HCT116 (cell line): Measurements from ENCODE around the gene EIF3B. TPM values are rescaled to one million over a fixed set of nuclear protein-coding genes. Genes with fewer than 3 reads are reported as not detected.
"Not testable (repeated sequence)": the region's sequence is repeated elsewhere in the genome, so short reads cannot be mapped to it uniquely, and the experiment has no call there.

Experiments used
- ATAC-seq: fragments of 200-7000 bp; cut with Tn5 transposase; 2 replicates; pipeline ENCODE4 v1.9.1; 2020; ENCODE audit warnings: mild to moderate bottlenecking, moderate library complexity
- BruUV-seq: library from RNA; stranded (reverse); fragments of 400-500 nt; replicated peaks from 2 replicates; lab custom pipeline; 2021; lab: Mats Ljungman, UMichigan
- CTCF ChIA-PET: fragments of 300-600 bp; sonication (Branson Sonifier 250); formaldehyde crosslinking; loops from one replicate; lab custom pipeline; 2021; ENCODE audit warnings: antibody characterized with exemption; lab: Charles Lee
- POLR2A ChIA-PET: fragments of 300-600, 350-600 bp; sonication (Branson Sonifier 250); formaldehyde crosslinking; loops from one replicate; lab custom pipeline; 2021; ENCODE audit warnings: antibody characterized with exemption; lab: Charles Lee
- RAD21 ChIA-PET, 2 experiments: fragments of 300-600 bp; sonication (Branson Sonifier 250); formaldehyde crosslinking; loops; one replicate each; lab custom pipeline; 2023; ENCODE audit warnings: low total read pairs in 2 of 2; ENCODE audit not compliant: uncharacterized antibody in 2 of 2, unreplicated experiment in 2 of 2, low non-redundant PET in 1 of 2; lab: Charles Lee
- DNase-seq: peaks from one replicate; pipeline ENCODE4 v3.0.0-alpha.2; 2010; ENCODE audit warnings: low read depth, low spot score
- H2AFZ ChIP-seq: fragments of 200-600 bp; shearing (Covaris generic), sonication (generic); 2 replicates; pipeline ENCODE4 v1.6.1; 2017; ENCODE audit warnings: low read depth, mixed run types, mixed read lengths, antibody characterized with exemption, low read length; ENCODE audit not compliant: poor library complexity, severe bottlenecking
- H3K27ac ChIP-seq: 2 replicates; pipeline ENCODE4 v1.5.1; 2012; ENCODE audit warnings: low read depth, low read length
- H3K27me3 ChIP-seq: fragments of 200-600 bp; sonication (generic); 2 replicates; pipeline ENCODE4 v1.6.1; 2016; ENCODE audit warnings: mixed run types, low read length, mixed read lengths; ENCODE audit not compliant: insufficient read depth
- H3K36me3 ChIP-seq, 2 experiments: fragments of 200-500 bp in 1 of 2; fragments of 200-600 bp in 1 of 2; sonication (Bioruptor generic) in 1 of 2; sonication (generic) in 1 of 2; 2 replicates each; pipeline versions ENCODE4 v1.5.1 to v1.6.1; 2014 to 2016; ENCODE audit warnings: low read length in 2 of 2, inconsistent platforms in 1 of 2, mixed read lengths in 1 of 2, mixed run types in 1 of 2; ENCODE audit not compliant: insufficient read depth in 2 of 2, control insufficient read depth in 1 of 2
- H3K4me1 ChIP-seq, 2 experiments: fragments of 200-600 bp in 1 of 2; sonication (generic) in 1 of 2; 2 replicates each; pipeline versions ENCODE4 v1.5.1 to v1.6.1; 2012 to 2017; ENCODE audit warnings: low read length in 2 of 2, inconsistent platforms in 1 of 2, mild to moderate bottlenecking in 1 of 2, mixed read lengths in 1 of 2, mixed run types in 1 of 2, moderate library complexity in 1 of 2; ENCODE audit not compliant: insufficient read depth in 2 of 2, control insufficient read depth in 1 of 2
- H3K4me2 ChIP-seq: fragments of 200-600 bp; sonication (generic); 2 replicates; pipeline ENCODE4 v1.6.1; 2017; ENCODE audit warnings: mixed run types, low read length, mixed read lengths
- H3K4me3 ChIP-seq, 2 experiments: fragments of 200-600 bp in 1 of 2; sonication (generic) in 1 of 2; replicated peaks in 1 of 2; 2 replicates each; pipeline ENCODE4 v1.5.1; 2011 to 2016; ENCODE audit warnings: low read length in 2 of 2, control low read depth in 1 of 2, low read depth in 1 of 2, mild to moderate bottlenecking in 1 of 2, mixed read lengths in 1 of 2, mixed run types in 1 of 2
- H3K79me2 ChIP-seq: fragments of 200-600 bp; sonication (generic); 2 replicates; pipeline ENCODE4 v1.6.1; 2017; ENCODE audit warnings: mild to moderate bottlenecking, mixed run types, low read length, moderate library complexity, mixed read lengths; ENCODE audit not compliant: insufficient read depth
- H3K9ac ChIP-seq: fragments of 200-600 bp; sonication (generic); 2 replicates; pipeline ENCODE4 v1.6.1; 2016; ENCODE audit warnings: low read length, mixed read lengths
- H3K9me2 ChIP-seq: fragments of 200-600 bp; sonication (generic), shearing (Covaris generic); 2 replicates; pipeline ENCODE4 v1.6.1; 2017; ENCODE audit warnings: mixed run types, mild to moderate bottlenecking, moderate library complexity; ENCODE audit not compliant: insufficient read depth
- H3K9me3 ChIP-seq, 2 experiments: fragments of 200-500 bp in 1 of 2; fragments of 200-600 bp in 1 of 2; sonication (Bioruptor generic) in 1 of 2; sonication (generic) in 1 of 2; 2 replicates each; pipeline ENCODE4 v1.6.1; 2014 to 2017; ENCODE audit warnings: low read length in 2 of 2, mixed read lengths in 2 of 2, inconsistent platforms in 1 of 2, low read depth in 1 of 2, mild to moderate bottlenecking in 1 of 2, mixed run types in 1 of 2, moderate library complexity in 1 of 2; ENCODE audit not compliant: control insufficient read depth in 1 of 2, insufficient read depth in 1 of 2
- H4K20me1 ChIP-seq: fragments of 200-600 bp; sonication (generic), shearing (Covaris generic); 2 replicates; pipeline ENCODE4 v1.6.1; 2017; ENCODE audit warnings: mixed run types, mild to moderate bottlenecking, moderate library complexity; ENCODE audit not compliant: insufficient read depth
- CBX3 ChIP-seq: IDR thresholded peaks from 2 replicates; pipeline ENCODE4 v1.6.1; 2012; ENCODE audit warnings: low read depth
- CEBPB ChIP-seq: IDR thresholded peaks from 2 replicates; pipeline ENCODE4 v1.6.1; 2012; ENCODE audit warnings: low read depth
- ELF1 ChIP-seq: IDR thresholded peaks from 2 replicates; pipeline ENCODE4 v1.6.1; 2012; ENCODE audit warnings: low read depth, borderline replicate concordance
- POLR2A ChIP-seq: IDR thresholded peaks from 2 replicates; pipeline ENCODE4 v1.7.0; 2011; ENCODE audit warnings: borderline replicate concordance; ENCODE audit not compliant: insufficient read depth, insufficient read length; ENCODE audit errors: extremely low read depth
- SIN3A ChIP-seq: IDR thresholded peaks from 2 replicates; pipeline ENCODE4 v1.6.1; 2012; ENCODE audit warnings: low read depth
- SP1 ChIP-seq: IDR thresholded peaks from 2 replicates; pipeline ENCODE4 v1.6.1; 2012; ENCODE audit warnings: low read depth
- SRF ChIP-seq: IDR thresholded peaks from 2 replicates; pipeline ENCODE4 v1.6.1; 2012; ENCODE audit warnings: low read depth
- TCF7L2 ChIP-seq: IDR thresholded peaks from 2 replicates; pipeline ENCODE4 v1.7.0; 2011; ENCODE audit warnings: borderline replicate concordance, inconsistent platforms; ENCODE audit not compliant: insufficient read depth, insufficient read length; ENCODE audit errors: extremely low read depth
- YY1 ChIP-seq: IDR thresholded peaks from 2 replicates; pipeline ENCODE4 v1.6.1; 2011; ENCODE audit warnings: low read length, low read depth, moderate library complexity, mild to moderate bottlenecking; ENCODE audit not compliant: insufficient replicate concordance; ENCODE audit errors: extremely low read depth
- ZFX ChIP-seq: fragments of 450-650 bp; IDR thresholded peaks from 2 replicates; pipeline ENCODE4 v1.6.1; 2017
- ZNF274 ChIP-seq: fragments of 200-500 bp; sonication (Bioruptor generic); IDR thresholded peaks from 2 replicates; pipeline ENCODE4 v1.6.1; 2014; ENCODE audit warnings: mild to moderate bottlenecking, low read depth, low read length, inconsistent platforms
- intact Hi-C: fragments of 100-400 bp; cut with micrococcal nuclease; formaldehyde crosslinking; loops from 2 replicates; pipeline ENCODE4 v1.10.0; 2022
- total RNA-seq: library from RNA; stranded (reverse); gene quantifications from one replicate; pipeline ENCODE4 v1.2.1, GENCODE V29; 2021; ENCODE audit not compliant: unreplicated experiment
- TF ChIP-seq, protein P1 (sequence below): IDR thresholded peaks from 2 replicates; pipeline ENCODE4 v1.6.1; 2012; ENCODE audit warnings: low read depth
- TF ChIP-seq, protein P2 (sequence below): IDR thresholded peaks from 2 replicates; pipeline ENCODE4 v1.6.1; 2012

Gene EIF3B
- total RNA-seq, 1 experiment from 2014 or later = 324 TPM

DNA sequence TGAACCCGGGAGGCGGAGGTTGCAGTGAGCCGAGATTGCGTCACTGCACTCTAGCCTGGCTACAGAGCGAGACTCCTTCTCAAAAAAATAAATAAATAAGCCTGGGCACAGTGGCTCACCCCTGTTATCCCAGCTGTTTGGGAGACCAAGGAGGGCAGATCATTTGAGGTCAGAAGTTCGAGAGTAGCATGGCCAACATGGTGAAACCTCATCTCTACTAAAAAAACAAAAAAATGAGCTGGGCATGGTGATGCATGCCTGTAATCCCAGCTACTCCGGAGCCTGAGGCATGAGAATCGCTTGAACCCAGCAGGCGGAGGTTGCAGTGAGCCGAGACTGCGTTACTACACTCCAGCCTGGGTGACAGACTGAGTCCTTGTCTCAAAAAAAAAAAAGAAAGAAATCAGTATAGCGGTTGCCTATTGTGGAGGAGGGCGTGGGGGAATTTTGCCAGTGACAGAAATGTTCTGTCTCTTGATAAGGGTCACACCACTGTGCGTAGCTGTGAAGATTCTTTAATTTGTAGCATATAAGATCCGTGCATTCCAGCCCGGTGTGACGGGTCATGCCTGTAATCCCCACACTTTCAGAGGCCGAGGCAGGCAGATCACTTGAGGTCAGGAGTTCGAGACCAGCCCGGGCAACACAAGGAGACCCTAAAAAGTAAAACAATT, 17.9 kb upstream of the EIF3B start:
- Histone ChIP-seq H4K20me1 (no peaks in the 10 kb centered on the region), H3K4me2 (no peak overlapping the region), H2AFZ (no peak overlapping the region), H3K9me2 (no peaks in the 10 kb centered on the region), H3K36me3 (no peaks in the 10 kb centered on the region), H3K9me3 (no peaks in the 10 kb centered on the region), H3K4me3 (no peak overlapping the region), H3K27ac (no peak overlapping the region)
- CTCF ChIA-PET = interaction anchor here (2.0 kb wide), 1 partner anchor 11 kb away, joined by 6 read pairs; no protein-coding TSS in a partner anchor
- no TSS peak for BruUV-seq
- no peak for DNase-seq
- no peak for TF ChIP-seq POLR2A
- TF ChIP-seq SIN3A = no peak
- TF ChIP-seq, protein P1, sequence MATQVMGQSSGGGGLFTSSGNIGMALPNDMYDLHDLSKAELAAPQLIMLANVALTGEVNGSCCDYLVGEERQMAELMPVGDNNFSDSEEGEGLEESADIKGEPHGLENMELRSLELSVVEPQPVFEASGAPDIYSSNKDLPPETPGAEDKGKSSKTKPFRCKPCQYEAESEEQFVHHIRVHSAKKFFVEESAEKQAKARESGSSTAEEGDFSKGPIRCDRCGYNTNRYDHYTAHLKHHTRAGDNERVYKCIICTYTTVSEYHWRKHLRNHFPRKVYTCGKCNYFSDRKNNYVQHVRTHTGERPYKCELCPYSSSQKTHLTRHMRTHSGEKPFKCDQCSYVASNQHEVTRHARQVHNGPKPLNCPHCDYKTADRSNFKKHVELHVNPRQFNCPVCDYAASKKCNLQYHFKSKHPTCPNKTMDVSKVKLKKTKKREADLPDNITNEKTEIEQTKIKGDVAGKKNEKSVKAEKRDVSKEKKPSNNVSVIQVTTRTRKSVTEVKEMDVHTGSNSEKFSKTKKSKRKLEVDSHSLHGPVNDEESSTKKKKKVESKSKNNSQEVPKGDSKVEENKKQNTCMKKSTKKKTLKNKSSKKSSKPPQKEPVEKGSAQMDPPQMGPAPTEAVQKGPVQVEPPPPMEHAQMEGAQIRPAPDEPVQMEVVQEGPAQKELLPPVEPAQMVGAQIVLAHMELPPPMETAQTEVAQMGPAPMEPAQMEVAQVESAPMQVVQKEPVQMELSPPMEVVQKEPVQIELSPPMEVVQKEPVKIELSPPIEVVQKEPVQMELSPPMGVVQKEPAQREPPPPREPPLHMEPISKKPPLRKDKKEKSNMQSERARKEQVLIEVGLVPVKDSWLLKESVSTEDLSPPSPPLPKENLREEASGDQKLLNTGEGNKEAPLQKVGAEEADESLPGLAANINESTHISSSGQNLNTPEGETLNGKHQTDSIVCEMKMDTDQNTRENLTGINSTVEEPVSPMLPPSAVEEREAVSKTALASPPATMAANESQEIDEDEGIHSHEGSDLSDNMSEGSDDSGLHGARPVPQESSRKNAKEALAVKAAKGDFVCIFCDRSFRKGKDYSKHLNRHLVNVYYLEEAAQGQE = no peak
- no peak for TF ChIP-seq ZFX
- no peak for TF ChIP-seq CEBPB
- TF ChIP-seq ZNF274 = no peak
- no peak for TF ChIP-seq TCF7L2
- TF ChIP-seq, protein P2, sequence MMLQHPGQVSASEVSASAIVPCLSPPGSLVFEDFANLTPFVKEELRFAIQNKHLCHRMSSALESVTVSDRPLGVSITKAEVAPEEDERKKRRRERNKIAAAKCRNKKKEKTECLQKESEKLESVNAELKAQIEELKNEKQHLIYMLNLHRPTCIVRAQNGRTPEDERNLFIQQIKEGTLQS = no peak
- TF ChIP-seq ELF1 = no peak
- no peak for TF ChIP-seq YY1
- TF ChIP-seq SRF = no peak
- TF ChIP-seq CBX3 = no peak
- no peak for TF ChIP-seq SP1
- TF ChIP-seq, all 23 proteins: peak for 0
- ATAC-seq = no peak
- H3K27me3 ChIP-seq = no peaks in the 10 kb centered on the region
- ChIA-PET POLR2A (interaction anchor here (2.3 kb wide), 1 partner anchor 17 kb away, joined by 6 read pairs; no protein-coding TSS in a partner anchor), RAD21 (no interaction called here)
- H3K79me2 ChIP-seq = no peaks in the 10 kb centered on the region
- no peak overlapping the region for H3K9ac ChIP-seq
- intact Hi-C loops = no loop called here
- H3K4me1 ChIP-seq = no peaks in the 10 kb centered on the region

DNA sequence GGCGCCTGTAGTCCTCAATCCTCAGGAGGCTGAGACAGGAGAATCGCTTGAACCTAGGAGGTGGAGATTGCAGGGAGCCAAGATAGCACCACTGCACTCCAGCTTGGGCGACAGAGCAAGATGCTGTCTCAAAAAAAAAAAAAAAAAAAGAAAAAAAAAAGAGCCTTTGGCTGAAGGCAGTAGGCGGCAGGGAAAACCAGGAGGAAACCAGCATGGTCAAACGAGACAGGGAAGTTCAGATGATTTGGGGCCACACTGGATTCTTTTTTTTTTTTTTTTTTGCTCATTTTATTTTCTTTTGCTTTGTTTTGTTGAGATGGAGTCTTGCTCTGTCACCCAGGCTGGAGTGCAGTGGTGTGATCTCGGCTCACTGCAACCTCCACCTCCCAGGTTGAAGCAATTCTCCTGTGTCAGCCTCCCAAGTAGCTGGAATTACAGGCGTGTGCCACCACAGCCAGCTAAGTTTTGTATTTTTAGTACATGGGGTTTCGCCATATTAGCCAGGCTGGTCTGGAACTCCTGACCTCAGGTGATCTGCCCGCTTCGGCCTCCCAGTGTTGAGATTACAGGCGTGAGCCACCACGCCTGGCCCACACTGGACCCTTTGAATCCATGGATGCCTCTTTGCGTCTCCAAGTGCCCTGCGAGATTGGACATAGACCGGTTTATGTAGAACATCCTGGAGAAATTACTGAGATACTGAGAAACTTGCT, 7.1 kb upstream of the EIF3B start:
- H3K4me3 ChIP-seq, DNase-seq, H4K20me1 ChIP-seq, H3K9me2 ChIP-seq, H3K9me3 ChIP-seq, H3K4me1 ChIP-seq, H3K9ac ChIP-seq, H3K27me3 ChIP-seq, BruUV-seq, H3K27ac ChIP-seq, H2AFZ ChIP-seq, H3K79me2 ChIP-seq, H3K36me3 ChIP-seq: not testable (repeated sequence)
- CTCF ChIA-PET = interaction anchor here (0.6 to 1.5 kb wide), 6 partner anchors 10 to 768 kb away, joined by 3 to 11 read pairs (median 4); no protein-coding TSS in a partner anchor
- POLR2A ChIA-PET = interaction anchor here (0.7 kb wide), 1 partner anchor 408 kb away, joined by 3 read pairs; no protein-coding TSS in a partner anchor
- intact Hi-C loops = loop anchor here (2.0 to 5.0 kb wide), 4 partner anchors 101 to 770 kb away; no protein-coding TSS in a partner anchor
- H3K4me2 ChIP-seq = peak overlapping the region; percentile 2; the same call in 1 of the 2 replicates
- ATAC-seq = peak; percentile 62
- RAD21 ChIA-PET = interaction anchor here (0.6 to 1.0 kb wide), 2 partner anchors 99 to 684 kb away, joined by 3 to 4 read pairs; no protein-coding TSS in a partner anchor
